ENCODE measurements around the gene CDKN2B.

- TF ChIP-seq CTCF (IDR thresholded peaks at IDR 0.05) (no peak), POLR2AphosphoS5 (IDR thresholded peaks at IDR 0.05; ENCODE audit: low read depth, low read length) (no peak), REST (IDR thresholded peaks at IDR 0.05; ENCODE audit: insufficient read depth in 1 of 2, low read depth in 2 of 2, low read length in 1 of 2) (no peak), SIN3A (IDR thresholded peaks at IDR 0.05; ENCODE audit: borderline replicate concordance, insufficient read depth, low read depth, low read length) (no peak)
Observed at GRCh38 chr9:22043928-22044327, 34.8 kb upstream of the CDKN2B start.
